GM21576 (cell line): ENCODE data around the gene ANKFY1.
"Not testable (repeated sequence)": the region's sequence is repeated elsewhere in the genome, so short reads cannot be mapped to it uniquely, and the experiment has no call there.

Experiments
- ATAC-seq: cut with Tn5 transposase; IDR thresholded peaks from one replicate; pipeline ENCODE4 v1.9.1; 2021; ENCODE audit warnings: mild to moderate bottlenecking, moderate library complexity; ENCODE audit not compliant: unreplicated experiment

Gene ANKFY1

GRCh38 chr17:4221163-4221562, 42.6 kb downstream of the ANKFY1 start:
- no peak for ATAC-seq

GRCh38 chr17:4220655-4221054, 43.1 kb downstream of the ANKFY1 start:
- ATAC-seq, result no peak

GRCh38 chr17:4219241-4219640, 44.5 kb downstream of the ANKFY1 start:
- ATAC-seq, result no peak

- no peak for ATAC-seq
These were observed 47.8 kb downstream of the ANKFY1 start for GRCh38 chr17:4215882-4216570.

GRCh38 chr17:4214157-4214556, 49.6 kb downstream of the ANKFY1 start:
- ATAC-seq, result no peak

- no peak for ATAC-seq
These were observed 54.2 kb downstream of the ANKFY1 start for GRCh38 chr17:4209611-4210010.

- ATAC-seq, result no peak
These were observed 55.5 kb downstream of the ANKFY1 start for GRCh38 chr17:4208238-4208637.

GRCh38 chr17:4206962-4207361, 56.8 kb downstream of the ANKFY1 start:
- ATAC-seq, result no peak

GRCh38 chr17:4205917-4206316, 57.9 kb downstream of the ANKFY1 start:
- ATAC-seq, result no peak

- no peak for ATAC-seq
These were observed 59.0 kb downstream of the ANKFY1 start for GRCh38 chr17:4204710-4205173.

GRCh38 chr17:4204190-4204589, 59.6 kb downstream of the ANKFY1 start:
- ATAC-seq, result no peak

GRCh38 chr17:4201226-4201625, 62.6 kb downstream of the ANKFY1 start:
- ATAC-seq, result no peak

GRCh38 chr17:4199818-4200402, 63.9 kb downstream of the ANKFY1 start:
- no peak for ATAC-seq

GRCh38 chr17:4198995-4199394, 64.8 kb downstream of the ANKFY1 start:
- ATAC-seq, result no peak

GRCh38 chr17:4195306-4195705, 68.5 kb downstream of the ANKFY1 start:
- no peak for ATAC-seq

GRCh38 chr17:4194796-4195195, 69.0 kb downstream of the ANKFY1 start:
- ATAC-seq, result no peak

GRCh38 chr17:4190791-4191190, 73.0 kb downstream of the ANKFY1 start:
- not testable (repeated sequence) for ATAC-seq

- no peak for ATAC-seq
These were observed 74.5 kb downstream of the ANKFY1 start for GRCh38 chr17:4189280-4189679.

- ATAC-seq, result no peak
These were observed 75.7 kb downstream of the ANKFY1 start for GRCh38 chr17:4188076-4188475.

- no peak for ATAC-seq
These were observed 76.7 kb downstream of the ANKFY1 start for GRCh38 chr17:4187076-4187475.

- ATAC-seq, result no peak
These were observed 77.4 kb downstream of the ANKFY1 start for GRCh38 chr17:4186357-4186881.

- ATAC-seq, result no peak
These were observed 78.1 kb downstream of the ANKFY1 start for GRCh38 chr17:4185656-4186055.
